Measurements from ENCODE around the gene LAP3.

GRCh38 chr4:17578482-17578891 lies 1.5 kb downstream of the LAP3 start:
- TF ChIP-seq CTCF (conservative IDR thresholded peaks at IDR 0.05; ENCODE audit: low read depth, low read length) = no peak
- TF ChIP-seq EZH2 (IDR thresholded peaks at IDR 0.05; ENCODE audit: low read length, unreplicated experiment) = no peak
